Pancreas (tissue), 10 donors: ENCODE data around the gene MIDN. TPM values are rescaled to one million over a fixed set of nuclear protein-coding genes. Genes with fewer than 3 reads are reported as not detected.

Source experiments
- ATAC-seq, 4 donors: fragments of 200-7000 bp; cut with Tn5 transposase; one replicate each; pipeline versions ENCODE4 v1.8.0 to v1.9.1; 2020; ENCODE audit warnings: mild to moderate bottlenecking in 4 of 4, moderate library complexity in 4 of 4
- DNase-seq, 6 donors: peaks; one replicate each; pipeline ENCODE4 v3.0.0-alpha.2; 2020
- FAIRE-seq: peaks from 2 replicates; lab custom pipeline; 2012; peaks lifted over from hg19 to GRCh38; lab: Jason Lieb, UNC
- H3K27ac ChIP-seq, 4 donors: fragments of 200-600 bp; sonication (generic); 1 replicate in 3 of 4; 2 replicates in 1 of 4; pipeline versions ENCODE4 v1.5.0 to v1.8.0; 2020
- H3K27me3 ChIP-seq, 4 donors: fragments of 200-600 bp; one replicate each; pipeline ENCODE4 v1.8.0; 2021
- H3K36me3 ChIP-seq, 3 donors: fragments of 200-600 bp; sonication (generic) in 1 of 3; one replicate each; pipeline versions ENCODE4 v1.5.0 to v1.8.0; 2020 to 2021
- H3K4me1 ChIP-seq, 3 donors: fragments of 200-600 bp; one replicate each; pipeline ENCODE4 v1.8.0; 2021
- H3K4me3 ChIP-seq, 4 donors: fragments of 200-600 bp; sonication (generic) in 2 of 4; one replicate each; pipeline versions ENCODE4 v1.5.0 to v1.8.0; 2020 to 2021
- H3K9me3 ChIP-seq, 4 donors: fragments of 200-600 bp; one replicate each; pipeline ENCODE4 v1.8.0; 2021
- CTCF ChIP-seq, 4 donors: fragments of 200-600 bp; sonication (generic) in 3 of 4; IDR thresholded peaks; one replicate each; pipeline versions ENCODE4 v1.5.0 to v1.8.0; 2021; ENCODE audit warnings: antibody characterized with exemption in 4 of 4
- WGBS, 2 donors: extraction: QIAGEN DNeasy Blood & Tissue Kit; methylation state at CpG; one replicate each; pipeline ENCODE4 v1.1.7; 2013; 5-methylcytosine and 5-hydroxymethylcytosine counted together
- intact Hi-C, 3 donors: fragments of 100-400 bp; cut with DNase I; formaldehyde crosslinking; loops; one replicate each; pipeline versions ENCODE4 v1.11.1 to v1.14.2; 2022
- polyA plus RNA-seq, 2 donors: library from polyadenylated mRNA; stranded (reverse); fragments of 200-250 nt; gene quantifications; one replicate each; pipeline ENCODE4 v1.2.3, GENCODE V29; 2013
- total RNA-seq, 6 donors: library from RNA; stranded (reverse); fragmentation: NEBNext Ultra II Directional in 4 of 6; extraction: Animal tissue kit (Norgen Biotek cat#: 25700) in 4 of 6; gene quantifications; one replicate each; pipeline versions ENCODE4 v1.2.1 to v1.2.4, GENCODE V29; 2021 to 2023
- donor health status: healthy with polysubstance abuse.
- donor health status: DM: no; HTN: no; CAD: no; lungs with moderate emphysema.
- donor health status: DM: no; HTN: no; CAD: no.
- donor health status: control.
- donor health status: control.
- donor health status: Bipolar disorder and iron deficiency.
- donor health status: DM: yes; HTN: yes; CAD: no.
- donor health status: DM: no; HTN: no; CAD: no.
- donor health status: DM: no; HTN: no; CAD: no.
- donor health status: DM: yes; HTN: yes; CAD: no.

The MIDN gene
- total and polyA plus RNA-seq, 8 donors, result 32.1 to 78.0 (median 44.4) TPM

GRCh38 chr19:1270213-1270853 is 21.9 kb downstream of the MIDN start:
- H3K4me1 ChIP-seq, result peaks cover 49 to 67% (median 60%) of the 10 kb centered on the region in 3 donors
- H3K27me3 ChIP-seq, result no peaks in the 10 kb centered on the region
- peak overlapping the region; percentile 87 to 100 (median 97) for H3K27ac ChIP-seq
- no peaks in the 10 kb centered on the region for H3K9me3 ChIP-seq
- H3K36me3 ChIP-seq, result peaks cover 5 to 40% (median 34%) of the 10 kb centered on the region in 3 donors
- ATAC-seq (no peak), FAIRE-seq (no peak), DNase-seq (peak in 1 of 6 donors; percentile 62)
- TF ChIP-seq CTCF (IDR thresholded peaks at IDR 0.05), result no peak
- intact Hi-C loops, result no loop called here
- WGBS, 2 donors, result 6 to 7% methylated on average over 8 of the region's 8 CpGs
- H3K4me3 ChIP-seq, result peak overlapping the region; percentile 37 to 94 (median 70)

GRCh38 chr19:1270854-1271527 is 22.6 kb downstream of the MIDN start:
- FAIRE-seq, result no peak
- intact Hi-C loops, result no loop called here
- Histone ChIP-seq H3K27ac (peak overlapping the region in 1 of 4 donors; percentile 96), H3K9me3 (no peaks in the 10 kb centered on the region), H3K4me3 (peak overlapping the region; percentile 37 to 94 (median 70)), H3K36me3 (peaks cover 5 to 40% (median 34%) of the 10 kb centered on the region in 3 donors), H3K4me1 (peaks cover 43 to 61% (median 54%) of the 10 kb centered on the region in 3 donors), H3K27me3 (no peaks in the 10 kb centered on the region)
- no peak for TF ChIP-seq CTCF (IDR thresholded peaks at IDR 0.05)
- ATAC-seq, result no peak
- DNase-seq, result peak in 4 of 6 donors; percentile 47 to 56 (median 49)
- 13 to 21% methylated on average over 22 to 26 of the region's 26 CpGs for WGBS, 2 donors

- no peaks in the 10 kb centered on the region for H3K9me3 ChIP-seq
- DNase-seq, result peak in 4 of 6 donors; percentile 40 to 60 (median 46)
Measured at GRCh38 chr19:1271528-1272422, 23.4 kb downstream of the MIDN start.

More at GRCh38 chr19:1271528-1272422, 23.4 kb downstream of the MIDN start:
- no peak overlapping the region for H3K27ac ChIP-seq
- 48 to 63% methylated on average over 35 to 37 of the region's 37 CpGs for WGBS, 2 donors
- H3K27me3 ChIP-seq, result no peaks in the 10 kb centered on the region
- no peak for ATAC-seq
- peak overlapping the region in 3 of 4 donors; percentile 70 to 94 (median 70) for H3K4me3 ChIP-seq
- peaks cover 5 to 40% (median 34%) of the 10 kb centered on the region in 3 donors for H3K36me3 ChIP-seq
- no peak for TF ChIP-seq CTCF (IDR thresholded peaks at IDR 0.05)
- no peak for FAIRE-seq
- intact Hi-C loops, result no loop called here
- H3K4me1 ChIP-seq, result peaks cover 46 to 58% (median 50%) of the 10 kb centered on the region in 3 donors
